GM21515 (cell line): ENCODE measurements around the gene DHCR7.

Source experiments
- ATAC-seq: cut with Tn5 transposase; IDR thresholded peaks from one replicate; pipeline ENCODE4 v1.9.1; 2021; ENCODE audit not compliant: unreplicated experiment

The DHCR7 gene

GRCh38 chr11:71477641-71478527, 29.7 kb upstream of the DHCR7 start:
- ATAC-seq = no peak

- no peak for ATAC-seq
Observed at GRCh38 chr11:71476926-71477640, 28.9 kb upstream of the DHCR7 start.

- no peak for ATAC-seq
Observed at GRCh38 chr11:71476031-71476430, 27.8 kb upstream of the DHCR7 start.

- ATAC-seq = no peak
Observed at GRCh38 chr11:71474771-71475483, 26.7 kb upstream of the DHCR7 start.

- no peak for ATAC-seq
Observed at GRCh38 chr11:71474141-71474770, 26.1 kb upstream of the DHCR7 start.

- no peak for ATAC-seq
Observed at GRCh38 chr11:71473793-71474080, 25.5 kb upstream of the DHCR7 start.

GRCh38 chr11:71472941-71473792, 25.0 kb upstream of the DHCR7 start:
- no peak for ATAC-seq

- no peak for ATAC-seq
Observed at GRCh38 chr11:71472357-71472885, 24.2 kb upstream of the DHCR7 start.

- no peak for ATAC-seq
Observed at GRCh38 chr11:71470946-71471345, 22.8 kb upstream of the DHCR7 start.

GRCh38 chr11:71467164-71467563, 19.0 kb upstream of the DHCR7 start:
- no peak for ATAC-seq

GRCh38 chr11:71466358-71466757, 18.2 kb upstream of the DHCR7 start:
- ATAC-seq = no peak

GRCh38 chr11:71465054-71465453, 16.9 kb upstream of the DHCR7 start:
- no peak for ATAC-seq

GRCh38 chr11:71463331-71464211, 15.4 kb upstream of the DHCR7 start:
- ATAC-seq = no peak

- ATAC-seq = no peak
Observed at GRCh38 chr11:71462726-71463125, 14.5 kb upstream of the DHCR7 start.

- no peak for ATAC-seq
Observed at GRCh38 chr11:71461696-71462095, 13.5 kb upstream of the DHCR7 start.

GRCh38 chr11:71459767-71460320, 11.7 kb upstream of the DHCR7 start:
- no peak for ATAC-seq

GRCh38 chr11:71459076-71459766, 11.0 kb upstream of the DHCR7 start:
- no peak for ATAC-seq
